ENCODE data around the gene ST3GAL2. TPM values are rescaled to one million over a fixed set of nuclear protein-coding genes. Genes with fewer than 3 reads are reported as not detected.

Gene ST3GAL2
- total RNA-seq, 1 experiment from 2014 or later: 45.9 TPM

DNA sequence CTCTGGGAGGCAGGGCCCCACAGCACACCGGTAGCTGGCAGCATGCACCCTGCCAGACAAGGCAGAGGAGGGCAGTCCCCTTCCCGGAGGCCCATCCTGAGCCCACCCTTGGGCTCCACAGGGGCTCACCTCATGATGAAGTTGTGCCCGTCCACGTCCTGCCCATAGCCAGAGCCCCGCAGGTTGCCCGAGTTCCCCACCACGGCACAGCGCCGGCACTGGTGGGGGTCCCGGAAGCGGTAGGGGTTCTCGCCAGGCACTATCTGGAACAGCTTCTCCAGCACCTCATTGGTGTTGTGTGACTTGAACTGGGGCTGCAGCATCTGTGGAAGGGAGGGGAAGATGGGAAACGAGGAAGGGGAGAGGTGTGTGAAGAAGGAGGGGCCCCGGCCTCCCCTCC is 44.0 kb downstream of the ST3GAL2 start:
- Histone ChIP-seq H4K5ac (ENCODE audit: insufficient read length, low read depth, low read length) (no peak overlapping the region), H3K23ac (ENCODE audit: insufficient read length, low read depth, low read length) (no peak overlapping the region), H3K9me3 (ENCODE audit: control insufficient read depth, low read depth, low read length) (no peaks in the 10 kb centered on the region), H2BK15ac (ENCODE audit: low read depth, low read length) (no peak overlapping the region), H3K18ac (ENCODE audit: insufficient read length, low read depth, low read length) (no peak overlapping the region), H4K8ac (replicated peaks; ENCODE audit: insufficient read length, low read depth, low read length) (no peak overlapping the region), H2AK5ac (ENCODE audit: insufficient read length, low read length) (no peak overlapping the region), H4K91ac (ENCODE audit: insufficient read length, low read depth, low read length) (no peak overlapping the region), H2BK120ac (ENCODE audit: low read depth, low read length, poor library complexity, severe bottlenecking) (no peak overlapping the region), H2BK5ac (ENCODE audit: insufficient read length, low read length) (no peak overlapping the region), H2AFZ (ENCODE audit: low read length) (no peak overlapping the region), H3K4ac (ENCODE audit: low read depth, low read length) (no peak overlapping the region), H3K27ac (ENCODE audit: insufficient read length, low read depth, low read length) (no peak overlapping the region), H4K20me1 (ENCODE audit: control insufficient read depth, insufficient read depth, insufficient read length) (no peaks in the 10 kb centered on the region), H3K4me1 (ENCODE audit: insufficient read depth, low read length) (no peaks in the 10 kb centered on the region), H2BK12ac (ENCODE audit: insufficient read length, low read depth, low read length) (no peak overlapping the region), H3T11ph (ENCODE audit: low read length) (no peak overlapping the region), H3K79me1 (ENCODE audit: insufficient read depth, low read depth, low read length, poor library complexity, severe bottlenecking) (no peaks in the 10 kb centered on the region), H2BK20ac (ENCODE audit: low read depth, low read length, poor library complexity, severe bottlenecking) (no peak overlapping the region), H3K27me3 (ENCODE audit: insufficient read depth, low read length) (no peaks in the 10 kb centered on the region), H3K14ac (ENCODE audit: insufficient read depth, low read length) (no peak overlapping the region; the same call in 1 of the 2 replicates), H3K9ac (ENCODE audit: extremely low read depth, insufficient read length, low read length) (no peak overlapping the region), H3K79me2 (ENCODE audit: insufficient read depth, low read length) (no peaks in the 10 kb centered on the region), H3K4me2 (ENCODE audit: insufficient read depth, insufficient read length, low read length) (no peak overlapping the region), H3K23me2 (ENCODE audit: insufficient read length, low read depth, low read length, poor library complexity, severe bottlenecking) (no peaks in the 10 kb centered on the region), H3K56ac (ENCODE audit: insufficient read length, low read depth, low read length) (no peak overlapping the region)
- H3K4me3 Mint-ChIP-seq: no peak overlapping the region
- DNase-seq: no peak
- no peaks in the 10 kb centered on the region for H3K27me3 Mint-ChIP-seq (ENCODE audit: low read depth)
- no peaks in the 10 kb centered on the region for H3K9me3 Mint-ChIP-seq
- WGBS (ENCODE audit: extremely low coverage, insufficient read length, low lambda C conversion rate): no CpG with 5 or more reads among the region's 14 CpGs
- peaks cover 0 to 2% of the 10 kb centered on the region in 2 experiments; a peak in 1 of 4 replicates for H3K4me1 Mint-ChIP-seq
- TF ChIP-seq, protein P1, sequence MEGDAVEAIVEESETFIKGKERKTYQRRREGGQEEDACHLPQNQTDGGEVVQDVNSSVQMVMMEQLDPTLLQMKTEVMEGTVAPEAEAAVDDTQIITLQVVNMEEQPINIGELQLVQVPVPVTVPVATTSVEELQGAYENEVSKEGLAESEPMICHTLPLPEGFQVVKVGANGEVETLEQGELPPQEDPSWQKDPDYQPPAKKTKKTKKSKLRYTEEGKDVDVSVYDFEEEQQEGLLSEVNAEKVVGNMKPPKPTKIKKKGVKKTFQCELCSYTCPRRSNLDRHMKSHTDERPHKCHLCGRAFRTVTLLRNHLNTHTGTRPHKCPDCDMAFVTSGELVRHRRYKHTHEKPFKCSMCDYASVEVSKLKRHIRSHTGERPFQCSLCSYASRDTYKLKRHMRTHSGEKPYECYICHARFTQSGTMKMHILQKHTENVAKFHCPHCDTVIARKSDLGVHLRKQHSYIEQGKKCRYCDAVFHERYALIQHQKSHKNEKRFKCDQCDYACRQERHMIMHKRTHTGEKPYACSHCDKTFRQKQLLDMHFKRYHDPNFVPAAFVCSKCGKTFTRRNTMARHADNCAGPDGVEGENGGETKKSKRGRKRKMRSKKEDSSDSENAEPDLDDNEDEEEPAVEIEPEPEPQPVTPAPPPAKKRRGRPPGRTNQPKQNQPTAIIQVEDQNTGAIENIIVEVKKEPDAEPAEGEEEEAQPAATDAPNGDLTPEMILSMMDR (conservative IDR thresholded peaks at IDR 0.05): no peak
- no peak overlapping the region; a peak in 1 of 7 replicates for H3K27ac Mint-ChIP-seq
- peaks cover 8 to 46% (median 24%) of the 10 kb centered on the region in 3 experiments; a peak in 6 of 7 replicates for H3K36me3 Mint-ChIP-seq (ENCODE audit: insufficient read depth in 1 of 3, low read depth in 3 of 3)
